ENCODE data around the gene GRIK1. TPM values are rescaled to one million over a fixed set of nuclear protein-coding genes. Genes with fewer than 3 reads are reported as not detected.

The GRIK1 gene
- polyA plus RNA-seq, 1 donor from 2014 or later = 8.7 TPM

DNA sequence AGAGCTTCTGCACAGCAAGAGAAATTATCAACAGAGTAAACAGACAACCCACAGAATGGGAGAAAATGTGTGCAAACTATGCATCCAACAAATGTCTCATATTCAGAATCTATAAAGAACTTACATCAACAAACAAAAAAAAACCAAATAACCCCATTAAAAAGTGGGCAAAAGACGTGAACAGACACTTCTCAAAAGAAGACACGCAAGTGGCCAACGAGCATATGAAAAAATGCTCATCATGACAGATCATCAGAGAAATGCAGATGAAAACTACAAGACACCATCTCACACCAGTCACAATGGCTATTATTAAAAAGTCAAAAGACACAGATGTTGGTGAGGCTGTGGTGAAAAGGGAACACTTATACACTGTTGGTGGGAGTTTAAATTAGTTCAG is 257.0 kb downstream of the GRIK1 start:
- Histone ChIP-seq H3K27me3 (ENCODE audit: insufficient read depth, low read depth, low read length) (no peaks in the 10 kb centered on the region), H3K9me3 (ENCODE audit: low read length) (no peaks in the 10 kb centered on the region), H3K36me3 (ENCODE audit: insufficient read depth, low read length) (no peaks in the 10 kb centered on the region), H4K20me1 (ENCODE audit: insufficient read depth) (no peaks in the 10 kb centered on the region), H3K27ac (ENCODE audit: low read length) (no peak overlapping the region), H3K9me2 (ENCODE audit: insufficient read depth, low read length) (no peaks in the 10 kb centered on the region), H3F3A (ENCODE audit: insufficient read depth, low read length, poor library complexity, severe bottlenecking) (no peaks in the 10 kb centered on the region), H2AFZ (ENCODE audit: low read depth, low read length) (no peak overlapping the region), H3K9ac (ENCODE audit: low read length) (no peak overlapping the region), H3K79me2 (replicated peaks; ENCODE audit: insufficient read depth, low read length) (no peaks in the 10 kb centered on the region), H3K4me3 (ENCODE audit: low read length) (no peak overlapping the region), H3K4me2 (ENCODE audit: low read length) (no peak overlapping the region)
- TF ChIP-seq, protein P1, sequence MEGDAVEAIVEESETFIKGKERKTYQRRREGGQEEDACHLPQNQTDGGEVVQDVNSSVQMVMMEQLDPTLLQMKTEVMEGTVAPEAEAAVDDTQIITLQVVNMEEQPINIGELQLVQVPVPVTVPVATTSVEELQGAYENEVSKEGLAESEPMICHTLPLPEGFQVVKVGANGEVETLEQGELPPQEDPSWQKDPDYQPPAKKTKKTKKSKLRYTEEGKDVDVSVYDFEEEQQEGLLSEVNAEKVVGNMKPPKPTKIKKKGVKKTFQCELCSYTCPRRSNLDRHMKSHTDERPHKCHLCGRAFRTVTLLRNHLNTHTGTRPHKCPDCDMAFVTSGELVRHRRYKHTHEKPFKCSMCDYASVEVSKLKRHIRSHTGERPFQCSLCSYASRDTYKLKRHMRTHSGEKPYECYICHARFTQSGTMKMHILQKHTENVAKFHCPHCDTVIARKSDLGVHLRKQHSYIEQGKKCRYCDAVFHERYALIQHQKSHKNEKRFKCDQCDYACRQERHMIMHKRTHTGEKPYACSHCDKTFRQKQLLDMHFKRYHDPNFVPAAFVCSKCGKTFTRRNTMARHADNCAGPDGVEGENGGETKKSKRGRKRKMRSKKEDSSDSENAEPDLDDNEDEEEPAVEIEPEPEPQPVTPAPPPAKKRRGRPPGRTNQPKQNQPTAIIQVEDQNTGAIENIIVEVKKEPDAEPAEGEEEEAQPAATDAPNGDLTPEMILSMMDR (IDR thresholded peaks at IDR 0.05; ENCODE audit: poor library complexity, severe bottlenecking) = no peak
- TF ChIP-seq EP300 (conservative IDR thresholded peaks at IDR 0.05; ENCODE audit: poor library complexity, severe bottlenecking) = no peak
- no peak for TF ChIP-seq POLR2AphosphoS5 (IDR thresholded peaks at IDR 0.05)
- TF ChIP-seq REST (IDR thresholded peaks at IDR 0.05; ENCODE audit: borderline replicate concordance) = no peak
- TF ChIP-seq TAF1 (IDR thresholded peaks at IDR 0.05; ENCODE audit: low read depth) = no peak
- no peak for TF ChIP-seq EZH2 (IDR thresholded peaks at IDR 0.05; ENCODE audit: borderline replicate concordance, insufficient read depth, low read length, poor library complexity, severe bottlenecking)
- TF ChIP-seq SMC3 (conservative IDR thresholded peaks at IDR 0.05; ENCODE audit: poor library complexity) = no peak
- TF ChIP-seq RAD21 (conservative IDR thresholded peaks at IDR 0.05) = no peak
- TF ChIP-seq MXI1 (conservative IDR thresholded peaks at IDR 0.05; ENCODE audit: poor library complexity, severe bottlenecking) = no peak

DNA sequence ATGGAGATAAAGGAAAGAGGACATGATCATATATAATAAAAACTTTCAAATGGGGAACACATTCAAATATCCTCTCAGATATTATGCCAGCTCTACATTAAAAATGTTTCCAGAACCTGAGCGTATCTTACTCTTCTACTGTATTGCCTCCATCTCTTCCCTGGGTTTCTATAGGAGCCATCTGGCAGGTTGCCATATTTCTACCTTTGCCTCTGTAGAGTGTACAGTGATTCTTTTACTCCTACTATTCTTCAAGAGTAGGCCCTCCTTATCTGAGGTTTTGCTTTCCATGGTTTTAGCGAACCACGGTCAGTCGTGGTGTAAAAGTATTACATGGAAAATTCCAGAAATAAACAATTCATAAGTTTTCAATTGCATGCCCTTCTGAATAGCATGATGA is 259.5 kb downstream of the GRIK1 start:
- Histone ChIP-seq H3K9ac (ENCODE audit: low read length) (no peak overlapping the region), H3K36me3 (ENCODE audit: insufficient read depth, low read length) (no peaks in the 10 kb centered on the region), H2AFZ (ENCODE audit: low read depth, low read length) (no peak overlapping the region), H3K27ac (ENCODE audit: low read length) (no peak overlapping the region), H3F3A (ENCODE audit: insufficient read depth, low read length, poor library complexity, severe bottlenecking) (no peaks in the 10 kb centered on the region), H4K20me1 (ENCODE audit: insufficient read depth) (no peaks in the 10 kb centered on the region), H3K4me3 (ENCODE audit: low read length) (no peak overlapping the region), H3K4me2 (ENCODE audit: low read length) (no peak overlapping the region), H3K79me2 (replicated peaks; ENCODE audit: insufficient read depth, low read length) (no peaks in the 10 kb centered on the region), H3K27me3 (ENCODE audit: insufficient read depth, low read depth, low read length) (no peaks in the 10 kb centered on the region), H3K9me3 (ENCODE audit: low read length) (no peaks in the 10 kb centered on the region), H3K9me2 (ENCODE audit: insufficient read depth, low read length) (no peaks in the 10 kb centered on the region)
- TF ChIP-seq RAD21 (conservative IDR thresholded peaks at IDR 0.05) (no peak), EP300 (conservative IDR thresholded peaks at IDR 0.05; ENCODE audit: poor library complexity, severe bottlenecking) (no peak), EZH2 (IDR thresholded peaks at IDR 0.05; ENCODE audit: borderline replicate concordance, insufficient read depth, low read length, poor library complexity, severe bottlenecking) (no peak), SMC3 (conservative IDR thresholded peaks at IDR 0.05; ENCODE audit: poor library complexity) (no peak), POLR2AphosphoS5 (IDR thresholded peaks at IDR 0.05) (no peak), MXI1 (conservative IDR thresholded peaks at IDR 0.05; ENCODE audit: poor library complexity, severe bottlenecking) (no peak), REST (IDR thresholded peaks at IDR 0.05; ENCODE audit: borderline replicate concordance) (no peak), TAF1 (IDR thresholded peaks at IDR 0.05; ENCODE audit: low read depth) (no peak)
- TF ChIP-seq, protein P1 (IDR thresholded peaks at IDR 0.05; ENCODE audit: poor library complexity, severe bottlenecking) = no peak
